Erythroblast (primary cell): ENCODE measurements around the gene SAMHD1.

Experiments used
- GATA1 ChIP-seq: IDR thresholded peaks from 2 replicates; pipeline ENCODE4 v1.6.1; 2011; ENCODE audit warnings: low read depth, mild to moderate bottlenecking, control low read depth, low read length, moderate library complexity
- POLR2A ChIP-seq: IDR thresholded peaks from 2 replicates; pipeline ENCODE4 v1.6.1; 2011; ENCODE audit warnings: mild to moderate bottlenecking, low read length

- no peak for TF ChIP-seq POLR2A
- TF ChIP-seq GATA1 = no peak
Measured at GRCh38 chr20:36924167-36925045, 27.1 kb downstream of the SAMHD1 start.
